T-cell (primary cell): ENCODE measurements around the gene C1orf146. TPM values are rescaled to one million over a fixed set of nuclear protein-coding genes. Genes with fewer than 3 reads are reported as not detected.
"Not testable (repeated sequence)": the region's sequence is repeated elsewhere in the genome, so short reads cannot be mapped to it uniquely, and the experiment has no call there.

Experiments used
- ATAC-seq, 4 experiments: fragments of 200-7000 bp in 3 of 4; fragments of 150-1000 bp in 1 of 4; cut with Tn5 transposase; replicated peaks in 1 of 4; 1 replicate in 3 of 4; 2 replicates in 1 of 4; pipeline ENCODE4 v1.10.0; 2021; ENCODE audit warnings: moderate library complexity in 3 of 4, mild to moderate bottlenecking in 2 of 4, moderate number of reproducible peaks in 1 of 4
- CTCF ChIA-PET, 2 donors: fragments of 300-600 bp; sonication (Branson Sonifier 250); formaldehyde crosslinking; loops; one replicate each; lab custom pipeline; 2022; ENCODE audit warnings: antibody characterized with exemption in 2 of 2; lab: Charles Lee
- POLR2A ChIA-PET, 2 donors: fragments of 300-600 bp; sonication (Branson Sonifier 250); formaldehyde crosslinking; loops; one replicate each; lab custom pipeline; 2022; ENCODE audit warnings: antibody characterized with exemption in 2 of 2; lab: Charles Lee
- DNase-seq, 35 experiments: peaks; one replicate each; pipeline versions ENCODE4 v3.0.0 to v3.0.0-alpha.2; 2013 to 2023
- H3K27ac ChIP-seq: one replicate; pipeline ENCODE4 v1.5.1; 2013; ENCODE audit warnings: low read length
- H3K27me3 ChIP-seq, 2 experiments: replicated peaks in 1 of 2; 1 replicate in 1 of 2; 2 replicates in 1 of 2; pipeline versions ENCODE4 v1.6.1 to v1.7.0; 2013; ENCODE audit warnings: low read length in 1 of 2, mixed read lengths in 1 of 2; ENCODE audit not compliant: control insufficient read depth in 2 of 2, insufficient read depth in 2 of 2; ENCODE audit errors: extremely low read depth in 1 of 2
- H3K36me3 ChIP-seq, 2 donors: 1 replicate in 1 of 2; 2 replicates in 1 of 2; pipeline versions ENCODE4 v1.6.1 to v1.7.0; 2013; ENCODE audit warnings: low read length in 1 of 2; ENCODE audit not compliant: control insufficient read depth in 2 of 2, insufficient read depth in 1 of 2; ENCODE audit errors: extremely low read depth in 1 of 2
- H3K4me1 ChIP-seq, 2 experiments: 1 replicate in 1 of 2; 2 replicates in 1 of 2; pipeline versions ENCODE4 v1.6.1 to v1.7.0; 2013; ENCODE audit warnings: low read length in 2 of 2, mixed read lengths in 1 of 2; ENCODE audit not compliant: insufficient read depth in 2 of 2, control insufficient read depth in 1 of 2; ENCODE audit errors: extremely low read depth in 1 of 2
- H3K4me3 ChIP-seq, 2 donors: 1 replicate in 1 of 2; 2 replicates in 1 of 2; pipeline versions ENCODE4 v1.5.1 to v1.7.0; 2013; ENCODE audit warnings: mild to moderate bottlenecking in 2 of 2, low read length in 1 of 2, moderate library complexity in 1 of 2; ENCODE audit not compliant: control insufficient read depth in 1 of 2; ENCODE audit errors: extremely low read depth in 1 of 2
- H3K9me3 ChIP-seq: 2 replicates; pipeline ENCODE4 v1.7.0; 2013
- H3K27ac Mint-ChIP-seq, 2 donors: one replicate each; pipeline ENCODE4 v1.8.0; 2020 to 2021; ENCODE audit warnings: mild to moderate bottlenecking in 2 of 2, mixed read lengths in 2 of 2
- H3K27me3 Mint-ChIP-seq, 2 donors: one replicate each; pipeline ENCODE4 v1.8.0; 2021 to 2022; ENCODE audit warnings: mixed read lengths in 2 of 2
- H3K36me3 Mint-ChIP-seq: one replicate; pipeline ENCODE4 v1.8.0; 2021; ENCODE audit warnings: mixed read lengths
- H3K4me1 Mint-ChIP-seq, 3 donors: one replicate each; pipeline ENCODE4 v1.8.0; 2020 to 2022; ENCODE audit warnings: mixed read lengths in 3 of 3, mild to moderate bottlenecking in 1 of 3
- H3K4me3 Mint-ChIP-seq, 3 donors: one replicate each; pipeline ENCODE4 v1.8.0; 2020 to 2022; ENCODE audit warnings: mild to moderate bottlenecking in 3 of 3, mixed read lengths in 3 of 3, moderate library complexity in 3 of 3
- H3K9me3 Mint-ChIP-seq, 3 donors: one replicate each; pipeline ENCODE4 v1.8.0; 2020 to 2022; ENCODE audit warnings: mixed read lengths in 3 of 3
- WGBS: methylation state at CpG from one replicate; pipeline ENCODE4 v1.1.5; 2013; ENCODE audit warnings: missing lambda C conversion rate; ENCODE audit not compliant: insufficient coverage; 5-methylcytosine and 5-hydroxymethylcytosine counted together
- total RNA-seq, 35 experiments: library from RNA in 6 of 35; stranded (reverse) in 6 of 35; fragments of 120-200 nt in 1 of 35; gene quantifications; one replicate each; pipeline versions ENCODE4 v1.2.1 to v1.2.4 and lab custom pipeline; 2013 to 2026

The C1orf146 gene
- total RNA-seq, 5 donors from 2014 or later (not counting 1 experiment from before 2014, with no cell fraction given), result not detected

DNA sequence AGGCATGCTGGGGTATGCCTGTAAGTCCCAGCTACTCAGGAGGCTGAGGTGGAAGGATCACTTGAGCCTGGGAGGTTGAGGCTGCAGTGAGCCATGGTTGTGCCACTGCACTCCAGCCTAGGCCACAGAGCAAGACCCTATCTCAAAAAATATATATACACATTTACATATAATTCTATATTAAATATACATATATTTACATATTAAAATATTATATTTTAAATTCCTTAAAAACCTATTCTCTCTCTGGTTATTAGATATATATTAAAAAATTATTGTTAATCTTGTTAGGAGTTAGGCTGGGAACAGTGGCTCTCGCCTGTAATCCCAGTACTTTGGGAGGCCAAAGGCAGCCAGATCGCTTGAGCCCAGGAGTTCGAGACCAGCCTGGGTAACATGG lies 58.4 kb downstream of the C1orf146 start:
- ATAC-seq, result no peak
- no CpG with 5 or more reads among the region's 3 CpGs for WGBS
- POLR2A ChIA-PET, result no interaction called here
- H3K36me3 Mint-ChIP-seq, result peaks cover 69% of the 10 kb centered on the region
- H3K27me3 ChIP-seq, result no peaks in the 10 kb centered on the region
- CTCF ChIA-PET, result interaction anchor here in 1 of 2 donors (0.6 kb wide), 1 partner anchor 861 kb away, joined by 5 read pairs; no protein-coding TSS in a partner anchor
- no peak overlapping the region for H3K4me3 Mint-ChIP-seq
- H3K27ac Mint-ChIP-seq, result no peak overlapping the region
- no peak for DNase-seq
- H3K27ac ChIP-seq, result no peak overlapping the region
- H3K4me1 Mint-ChIP-seq, result peaks cover 5 to 10% (median 7%) of the 10 kb centered on the region in 3 donors
- H3K4me1 ChIP-seq, result no peaks in the 10 kb centered on the region
- no peak overlapping the region for H3K4me3 ChIP-seq
- H3K9me3 ChIP-seq, result no peaks in the 10 kb centered on the region
- no peaks in the 10 kb centered on the region for H3K27me3 Mint-ChIP-seq
- peaks cover 2 to 52% of the 10 kb centered on the region in 2 donors for H3K36me3 ChIP-seq
- H3K9me3 Mint-ChIP-seq, result no peaks in the 10 kb centered on the region

DNA sequence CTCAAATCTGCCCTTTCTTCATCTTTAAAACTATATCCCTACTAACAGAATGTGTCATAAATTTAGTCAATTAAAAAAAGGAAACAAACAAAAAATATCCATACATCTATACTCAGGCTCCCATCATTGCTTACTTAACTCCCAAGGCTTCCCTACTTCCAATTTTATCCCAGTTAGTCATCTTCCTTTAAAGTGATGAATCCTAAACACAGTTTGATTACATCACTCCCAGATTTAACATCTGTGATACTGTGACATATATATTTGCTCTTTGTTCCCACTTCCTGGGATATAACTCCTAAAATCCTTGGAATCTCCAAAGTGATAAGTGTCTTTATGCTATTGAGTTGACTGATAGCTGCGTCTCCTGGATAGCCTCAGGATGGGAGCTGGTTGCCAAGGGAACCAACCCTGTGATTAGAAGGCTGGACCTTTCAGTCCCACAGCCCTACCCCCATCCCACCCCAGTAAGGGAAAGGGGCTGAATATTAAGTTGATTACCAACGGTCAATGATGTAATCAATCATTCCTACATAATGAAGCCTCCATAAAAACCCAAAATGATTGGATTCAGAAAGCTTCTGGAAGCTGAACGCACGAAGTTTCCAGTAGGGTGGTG lies 59.5 kb downstream of the C1orf146 start:
- peaks cover 74% of the 10 kb centered on the region for H3K36me3 Mint-ChIP-seq
- Histone ChIP-seq H3K27ac (no peak overlapping the region), H3K4me3 (no peak overlapping the region), H3K27me3 (no peaks in the 10 kb centered on the region), H3K4me1 (no peaks in the 10 kb centered on the region), H3K9me3 (no peaks in the 10 kb centered on the region), H3K36me3 (peaks cover 2 to 43% of the 10 kb centered on the region in 2 donors)
- no peak overlapping the region for H3K4me3 Mint-ChIP-seq
- ATAC-seq (no peak), DNase-seq (no peak)
- peaks cover 7 to 17% (median 16%) of the 10 kb centered on the region in 3 donors for H3K4me1 Mint-ChIP-seq
- ChIA-PET CTCF (no interaction called here), POLR2A (no interaction called here)
- no peak overlapping the region for H3K27ac Mint-ChIP-seq
- no peaks in the 10 kb centered on the region for H3K9me3 Mint-ChIP-seq
- H3K27me3 Mint-ChIP-seq, result no peaks in the 10 kb centered on the region
- no CpG with 5 or more reads among the region's 4 CpGs for WGBS

DNA sequence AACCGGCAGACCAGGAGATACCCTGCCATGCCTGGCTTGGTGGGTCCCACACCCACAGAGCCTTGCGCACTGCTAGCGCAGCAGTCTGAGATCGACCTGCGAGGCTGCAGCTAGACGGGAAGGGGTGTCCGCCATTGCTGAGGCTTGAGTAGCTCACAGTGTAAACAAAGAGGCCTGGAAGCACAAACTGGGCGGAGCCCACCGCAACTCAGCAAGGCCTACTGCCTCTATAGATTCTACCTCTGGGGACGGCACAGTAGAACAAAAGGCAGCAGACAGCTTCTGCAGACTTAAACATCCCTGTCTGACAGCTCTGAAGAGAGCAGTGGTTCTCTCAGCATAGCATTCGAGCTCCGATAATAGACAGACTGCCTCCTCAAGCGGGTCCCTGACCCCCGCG lies 62.1 kb downstream of the C1orf146 start:
- H3K4me3 ChIP-seq, DNase-seq, H3K27ac Mint-ChIP-seq, H3K4me3 Mint-ChIP-seq, ATAC-seq, H3K27me3 ChIP-seq, H3K27ac ChIP-seq, H3K27me3 Mint-ChIP-seq, POLR2A ChIA-PET, H3K4me1 ChIP-seq, H3K9me3 Mint-ChIP-seq, H3K9me3 ChIP-seq: not testable (repeated sequence)
- H3K4me1 Mint-ChIP-seq, result peaks cover 26 to 31% (median 30%) of the 10 kb centered on the region in 3 donors
- CTCF ChIA-PET, result interaction anchor here in 1 of 2 donors (0.7 kb wide), 1 partner anchor 281 kb away, joined by 3 read pairs; no protein-coding TSS in a partner anchor
- WGBS, result 98% methylated on average over 12 of the region's 15 CpGs
- H3K36me3 ChIP-seq, result peaks cover 0 to 24% of the 10 kb centered on the region in 2 donors
- peaks cover 83% of the 10 kb centered on the region for H3K36me3 Mint-ChIP-seq

DNA sequence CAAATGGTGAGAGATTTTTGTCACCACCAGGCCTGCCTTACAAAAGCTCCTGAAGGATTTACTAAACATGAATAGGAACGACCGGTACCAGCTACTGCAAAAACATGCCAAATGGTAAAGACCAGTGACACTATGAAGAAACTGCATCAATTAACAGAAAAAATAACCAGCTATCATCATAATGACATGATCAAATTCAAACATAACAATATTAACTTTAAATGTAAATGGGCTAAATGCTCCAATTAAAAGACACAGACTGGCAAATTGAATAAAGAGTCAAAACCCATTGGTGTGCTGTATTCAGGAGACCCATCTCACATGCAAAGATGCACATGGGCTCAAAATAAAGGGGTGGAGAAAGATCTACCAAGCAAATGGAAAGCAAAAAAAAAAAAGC lies 63.7 kb downstream of the C1orf146 start:
- POLR2A ChIA-PET, result interaction anchor here in 1 of 2 donors (0.5 to 0.6 kb wide), 2 partner anchors 10 to 14 kb away, joined by 3 to 5 read pairs; no protein-coding TSS in a partner anchor
- not testable (repeated sequence) for ATAC-seq

DNA sequence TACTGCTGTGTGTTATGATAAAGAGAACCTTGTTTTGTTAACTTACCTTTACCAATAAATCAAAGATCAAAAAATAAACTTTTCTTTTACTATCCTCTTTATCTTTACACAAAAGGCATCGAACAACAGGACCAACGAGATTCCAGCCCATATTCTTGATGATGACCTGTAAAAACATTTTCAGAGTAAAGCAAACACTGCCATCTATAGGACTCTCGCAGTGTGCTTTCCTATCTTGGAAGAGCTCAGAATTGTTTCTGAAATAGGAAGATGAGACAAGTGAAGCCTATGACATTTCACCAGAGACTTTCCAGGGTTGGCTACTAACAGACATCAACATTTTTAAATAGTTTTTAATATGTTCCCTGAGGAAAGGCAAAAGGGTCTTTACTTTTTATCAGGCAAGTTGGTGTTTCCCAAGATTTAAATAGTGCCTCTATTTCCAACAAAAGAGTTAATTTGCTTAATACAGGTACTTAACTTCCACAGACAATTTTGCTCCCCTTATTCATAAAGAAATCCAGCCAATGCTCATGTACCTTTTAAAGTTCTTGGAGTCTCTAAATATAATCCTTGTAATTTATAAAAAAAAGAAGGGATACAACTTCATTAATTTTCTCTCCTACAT lies 73.8 kb downstream of the C1orf146 start:
- H3K36me3 ChIP-seq, result peaks cover 6 to 30% of the 10 kb centered on the region in 2 donors
- no peaks in the 10 kb centered on the region for H3K4me1 ChIP-seq
- Mint-ChIP-seq H3K4me1 (peaks cover 24 to 32% (median 25%) of the 10 kb centered on the region in 3 donors), H3K27ac (no peak overlapping the region), H3K27me3 (no peaks in the 10 kb centered on the region), H3K9me3 (no peaks in the 10 kb centered on the region), H3K36me3 (peaks cover 50% of the 10 kb centered on the region), H3K4me3 (no peak overlapping the region)
- DNase-seq (peak in 1 of 35 experiments; percentile 51), ATAC-seq (no peak)
- H3K9me3 ChIP-seq, result no peaks in the 10 kb centered on the region
- no peak overlapping the region for H3K27ac ChIP-seq
- no peak overlapping the region for H3K4me3 ChIP-seq
- no CpG with 5 or more reads among the region's 3 CpGs for WGBS
- ChIA-PET CTCF (interaction anchor here (0.5 to 2.1 kb wide), 19 partner anchors 9 to 1126 kb away, joined by 3 to 27 read pairs (median 4); partner anchors contain the start of gene GFI1 (in 1 of the 2)), POLR2A (interaction anchor here in 1 of 2 donors (0.6 to 1.0 kb wide), 2 partner anchors 10 to 295 kb away, joined by 3 read pairs; no protein-coding TSS in a partner anchor)
- no peaks in the 10 kb centered on the region for H3K27me3 ChIP-seq

More for the DNA sequence above, 63.7 kb downstream of the C1orf146 start:
- H3K27ac Mint-ChIP-seq, H3K4me3 ChIP-seq, H3K27me3 Mint-ChIP-seq, DNase-seq, H3K9me3 ChIP-seq, H3K9me3 Mint-ChIP-seq, H3K27me3 ChIP-seq, H3K27ac ChIP-seq, CTCF ChIA-PET, H3K4me1 ChIP-seq, H3K4me3 Mint-ChIP-seq: not testable (repeated sequence)
- WGBS, result no CpG with 5 or more reads among the region's 2 CpGs
- peaks cover 88% of the 10 kb centered on the region for H3K36me3 Mint-ChIP-seq
- peaks cover 0 to 26% of the 10 kb centered on the region in 2 donors for H3K36me3 ChIP-seq
- peaks cover 24 to 25% (median 24%) of the 10 kb centered on the region in 3 donors for H3K4me1 Mint-ChIP-seq
